ENCODE results near the gene SPPL2B.

SPPL2B gene

DNA sequence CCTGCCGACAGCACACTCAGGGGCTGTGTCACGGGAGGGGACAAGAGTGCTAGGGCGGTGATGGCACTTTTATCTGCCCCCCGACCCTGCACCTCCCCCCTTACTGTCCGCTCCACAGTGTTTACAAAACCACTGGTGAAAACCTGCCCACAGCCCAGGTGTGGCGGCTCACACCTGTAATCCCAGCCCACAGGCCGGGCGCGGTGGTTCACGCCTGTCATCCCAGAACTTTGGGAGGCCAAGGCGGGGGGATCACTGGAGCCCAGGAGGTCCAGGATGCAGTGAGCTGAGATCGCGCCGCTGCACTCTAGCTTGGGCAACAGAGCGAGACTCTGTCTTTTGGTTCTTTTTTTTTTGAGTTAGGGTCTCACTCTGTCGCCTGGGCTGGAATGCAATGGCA lies 32.3 kb upstream of the SPPL2B start:
- no peak overlapping the region for H3K4me3 ChIP-seq (ENCODE audit: low read length)
- DNase-seq (ENCODE audit: low read depth, low spot score) = no peak

GRCh38 chr19:2300533-2300932 lies 28.0 kb upstream of the SPPL2B start:
- DNase-seq (ENCODE audit: low read depth, low spot score) = no peak
- no peak overlapping the region for H3K4me3 ChIP-seq (ENCODE audit: low read length)

DNA sequence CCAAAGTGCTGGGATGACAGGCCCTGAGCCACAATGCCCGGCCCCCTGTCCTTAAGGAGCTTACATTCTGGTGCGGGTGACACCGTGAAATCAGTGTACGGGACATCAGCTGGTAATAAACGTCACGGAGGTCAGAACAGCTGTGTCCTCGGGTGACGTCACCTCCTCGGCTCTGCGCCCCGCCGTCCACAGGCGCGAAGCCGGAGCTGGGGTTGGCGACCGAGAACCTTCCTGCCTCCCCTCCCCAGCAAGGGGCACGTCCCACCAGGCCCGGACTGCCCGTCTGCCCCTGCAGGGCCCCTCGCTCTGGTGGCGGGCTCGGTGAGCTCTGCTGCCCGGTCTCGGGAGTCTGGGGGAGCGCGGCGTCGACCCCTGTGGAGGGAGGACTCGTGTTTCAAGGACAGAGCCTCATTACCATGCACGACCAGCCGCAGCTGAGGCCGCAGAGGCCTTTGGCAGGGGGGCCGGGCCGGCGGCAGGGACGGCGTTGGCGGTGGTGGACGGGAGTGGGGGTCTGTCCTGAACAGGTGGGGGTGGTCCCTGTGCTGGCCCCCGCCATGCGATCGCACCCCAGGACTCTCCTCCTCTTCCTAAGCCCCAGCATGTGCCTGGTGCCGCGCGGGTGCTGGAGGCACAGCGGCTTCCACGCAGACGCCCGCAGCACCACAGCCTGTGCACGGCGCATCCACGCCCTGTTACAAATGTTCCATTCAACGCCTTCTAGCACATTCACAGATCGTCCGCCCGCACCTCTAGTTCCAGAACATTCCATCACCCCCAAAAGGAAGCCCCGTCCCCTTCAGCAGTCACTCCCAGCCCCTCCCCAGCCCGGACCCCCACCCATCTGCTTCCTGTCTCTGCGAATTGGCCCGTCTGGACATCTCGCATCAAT lies 25.9 kb upstream of the SPPL2B start:
- no peak overlapping the region for H3K4me3 ChIP-seq (ENCODE audit: low read length)

DNA sequence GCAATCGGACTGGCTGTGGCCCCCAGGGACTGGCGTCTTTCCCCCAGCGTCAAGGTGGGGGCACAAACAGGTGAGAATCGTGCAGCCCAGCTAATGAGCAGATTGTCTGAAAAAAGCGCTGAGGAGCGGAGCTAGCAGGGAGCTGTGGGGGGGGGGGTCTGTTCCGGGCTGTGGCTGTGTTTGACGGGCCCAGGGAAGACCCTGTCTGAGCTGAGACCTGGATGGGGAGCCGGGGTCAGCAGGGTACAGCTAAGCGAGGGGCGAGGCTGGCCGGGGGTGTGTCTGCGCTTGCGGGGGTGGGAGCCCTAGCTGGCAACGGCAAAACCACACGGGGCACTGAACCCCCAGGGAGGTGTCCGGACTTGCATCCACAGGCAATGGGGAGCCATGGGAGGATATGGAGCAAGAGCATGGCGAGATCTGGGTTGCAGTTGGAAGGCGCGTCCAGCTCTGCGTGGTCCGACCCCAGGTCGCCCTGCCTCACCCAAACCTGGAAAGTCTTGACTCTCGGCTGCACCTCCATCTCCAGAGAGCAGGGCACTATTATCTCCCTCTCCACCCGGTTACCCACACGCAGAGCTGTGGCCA lies 25.2 kb upstream of the SPPL2B start:
- no peak overlapping the region for H3K4me3 ChIP-seq (ENCODE audit: low read length)
- no peak for DNase-seq (ENCODE audit: low read depth, low spot score)

More for the DNA sequence above, 25.9 kb upstream of the SPPL2B start:
- no peak for DNase-seq (ENCODE audit: low read depth, low spot score)

DNA sequence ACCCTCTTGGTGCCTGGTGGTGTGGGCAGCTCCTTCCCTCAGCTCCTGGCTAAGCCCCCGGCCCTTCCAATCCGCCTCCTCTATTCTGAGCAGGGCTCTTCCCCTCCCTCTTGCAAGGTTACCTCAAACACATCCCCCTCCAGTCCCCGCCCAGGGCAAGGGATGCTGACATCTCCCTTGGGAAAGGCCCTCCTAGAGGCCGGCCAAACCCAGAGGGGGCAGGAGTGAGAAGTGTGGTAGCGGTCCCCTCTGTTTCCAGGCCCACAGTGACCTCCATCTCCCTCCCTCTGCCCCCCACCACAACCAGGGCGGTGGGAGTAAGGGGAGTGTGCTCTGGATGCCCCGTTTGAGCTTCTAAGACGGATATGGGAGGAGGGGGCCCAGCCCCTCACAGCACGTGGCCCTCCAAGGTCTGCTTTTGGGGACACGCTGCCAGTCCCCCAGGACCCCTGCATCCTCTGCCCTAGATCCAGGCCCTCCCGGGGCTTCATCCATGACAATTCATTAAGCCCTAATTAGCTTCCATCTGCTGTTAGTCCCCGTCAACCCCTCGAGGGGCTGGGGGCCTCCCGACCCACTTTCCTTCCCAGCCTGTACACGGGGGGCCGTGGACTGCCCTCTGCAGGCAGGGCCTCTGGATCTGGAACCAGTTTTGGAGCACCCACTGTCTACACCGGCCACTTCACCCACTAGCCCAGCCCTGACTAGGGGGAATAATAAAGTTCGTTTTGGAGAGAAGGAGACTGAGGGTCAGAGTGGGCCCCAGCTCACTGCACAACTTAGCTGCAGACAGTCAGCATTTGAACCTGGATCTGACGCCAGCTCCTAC lies 22.8 kb upstream of the SPPL2B start:
- H3K4me3 ChIP-seq (ENCODE audit: low read length) = no peak overlapping the region
- no peak for DNase-seq (ENCODE audit: low read depth, low spot score)

GRCh38 chr19:2306281-2306806 lies 22.1 kb upstream of the SPPL2B start:
- H3K4me3 ChIP-seq (ENCODE audit: low read length) = no peak overlapping the region
- DNase-seq (ENCODE audit: low read depth, low spot score) = no peak

GRCh38 chr19:2306971-2307370 lies 21.5 kb upstream of the SPPL2B start:
- DNase-seq (ENCODE audit: low read depth, low spot score) = no peak
- H3K4me3 ChIP-seq (ENCODE audit: low read length) = no peak overlapping the region

GRCh38 chr19:2307518-2308012 lies 20.9 kb upstream of the SPPL2B start:
- DNase-seq (ENCODE audit: low read depth, low spot score) = no peak
- H3K4me3 ChIP-seq (ENCODE audit: low read length) = no peak overlapping the region

- no peak within 1 kb of the TSS for H3K4me3 ChIP-seq (ENCODE audit: low read length)
These were observed 20.3 kb upstream of the SPPL2B start, which contains the start of gene LINGO3 for GRCh38 chr19:2308114-2308556. Gene LINGO3, minus strand, starts transcription at chr19:2308154. Its CDS starts 16,378 bp downstream, at chr19:2291776.

GRCh38 chr19:2309734-2310362 lies 18.6 kb upstream of the SPPL2B start:
- no peak for DNase-seq (ENCODE audit: low read depth, low spot score)
- H3K4me3 ChIP-seq (ENCODE audit: low read length) = no peak overlapping the region

More at GRCh38 chr19:2308114-2308556, 20.3 kb upstream of the SPPL2B start, which contains the start of gene LINGO3:
- no peak for DNase-seq (ENCODE audit: low read depth, low spot score)

GRCh38 chr19:2311093-2311492 lies 17.4 kb upstream of the SPPL2B start:
- no peak for DNase-seq (ENCODE audit: low read depth, low spot score)
- H3K4me3 ChIP-seq (ENCODE audit: low read length) = no peak overlapping the region

DNA sequence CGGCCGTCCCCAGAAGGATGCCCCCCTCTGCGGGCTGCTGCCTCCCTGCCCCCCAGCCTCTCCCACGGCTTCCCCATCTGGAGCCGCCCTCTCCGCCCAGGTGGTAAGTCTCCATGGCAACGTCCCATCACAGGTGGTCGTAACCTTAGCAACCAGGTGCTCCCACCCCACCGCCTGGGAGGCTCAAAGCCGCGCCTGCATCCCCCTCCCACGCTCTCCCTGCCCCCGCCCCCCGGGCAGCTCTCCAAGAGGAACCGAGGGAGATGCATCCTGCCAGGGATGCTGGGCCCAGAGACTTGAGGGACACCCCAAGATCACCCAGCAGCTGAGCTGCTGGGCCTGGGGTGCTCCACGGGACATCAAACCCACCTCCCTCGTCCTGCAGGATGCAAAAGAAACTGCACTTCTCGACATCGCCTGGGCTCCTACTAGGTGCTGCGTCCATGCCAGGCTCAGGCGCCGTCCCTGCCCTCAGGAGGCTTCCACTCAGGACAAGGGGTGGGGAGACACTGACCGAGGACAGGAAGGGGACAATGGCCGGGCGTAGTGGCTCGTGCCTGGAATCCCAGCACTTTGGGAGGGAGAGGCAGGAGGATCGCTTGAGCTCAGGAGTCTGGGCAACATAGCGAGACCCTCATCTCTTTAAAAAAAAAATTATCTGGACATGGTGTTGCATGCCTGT lies 15.5 kb upstream of the SPPL2B start:
- H3K4me3 ChIP-seq (ENCODE audit: low read length) = no peak overlapping the region

GRCh38 chr19:2315121-2315817 lies 13.2 kb upstream of the SPPL2B start:
- DNase-seq (ENCODE audit: low read depth, low spot score) = no peak
- no peak overlapping the region for H3K4me3 ChIP-seq (ENCODE audit: low read length)

More for the DNA sequence above, 15.5 kb upstream of the SPPL2B start:
- DNase-seq (ENCODE audit: low read depth, low spot score) = no peak

- no peak for DNase-seq (ENCODE audit: low read depth, low spot score)
- no peak overlapping the region for H3K4me3 ChIP-seq (ENCODE audit: low read length)
These were observed 12.6 kb upstream of the SPPL2B start for GRCh38 chr19:2315818-2316353.

GRCh38 chr19:2317300-2317699 lies 11.2 kb upstream of the SPPL2B start:
- DNase-seq (ENCODE audit: low read depth, low spot score) = no peak
- H3K4me3 ChIP-seq (ENCODE audit: low read length) = no peak overlapping the region

- no peak for DNase-seq (ENCODE audit: low read depth, low spot score)
- no peak overlapping the region for H3K4me3 ChIP-seq (ENCODE audit: low read length)
These were observed 10.7 kb upstream of the SPPL2B start for GRCh38 chr19:2317756-2318155.

- no peak overlapping the region for H3K4me3 ChIP-seq (ENCODE audit: low read length)
- DNase-seq (ENCODE audit: low read depth, low spot score) = no peak
These were observed 9.6 kb upstream of the SPPL2B start for GRCh38 chr19:2318923-2319322.
